HCT116 (cell line): Measurements from ENCODE around the gene NR2E3.

Experiments used
- CTCF ChIP-seq, 3 experiments: fragments of 200-600 bp in 1 of 3; sonication (generic) in 1 of 3; IDR thresholded peaks in 2 of 3; conservative IDR thresholded peaks in 1 of 3; 2 replicates each; pipeline ENCODE4 v1.5.1; 2012 to 2017; ENCODE audit warnings: low read depth in 2 of 3, low read length in 2 of 3, antibody characterized with exemption in 1 of 3, borderline replicate concordance in 1 of 3, control low read depth in 1 of 3, mild to moderate bottlenecking in 1 of 3, mixed read lengths in 1 of 3, mixed run types in 1 of 3, moderate library complexity in 1 of 3; ENCODE audit not compliant: insufficient read depth in 1 of 3
- EZH2 ChIP-seq: fragments of 200-600 bp; sonication (generic); IDR thresholded peaks from 2 replicates; pipeline ENCODE4 v1.6.1; 2017; ENCODE audit warnings: antibody characterized with exemption, mixed run types
- POLR2A ChIP-seq: IDR thresholded peaks from 2 replicates; pipeline ENCODE4 v1.7.0; 2011; ENCODE audit warnings: borderline replicate concordance; ENCODE audit not compliant: insufficient read depth, insufficient read length; ENCODE audit errors: extremely low read depth
- SRF ChIP-seq: IDR thresholded peaks from 2 replicates; pipeline ENCODE4 v1.6.1; 2012; ENCODE audit warnings: low read depth

GRCh38 chr15:71820127-71820526 lies 9.8 kb downstream of the NR2E3 start:
- TF ChIP-seq CTCF (IDR thresholded peaks at IDR 0.05 in 2 of 3, conservative IDR thresholded peaks at IDR 0.05 in 1 of 3; ENCODE audit: borderline replicate concordance in 1 of 3, insufficient read depth in 1 of 3, low read depth in 2 of 3, low read length in 2 of 3) (no peak), SRF (no peak), EZH2 (no peak), POLR2A (no peak)
